HepG2 (cell line): ENCODE measurements around the gene CLUH. TPM values are rescaled to one million over a fixed set of nuclear protein-coding genes. Genes with fewer than 3 reads are reported as not detected.

Source experiments
- ATF5 ChIP-seq: sonication (generic); formaldehyde crosslinking; IDR thresholded peaks from 2 replicates; pipeline ENCODE4 v1.4.0; 2020; ENCODE audit warnings: mild to moderate bottlenecking, low read depth, missing genetic modification reagents
- CCDC6 ChIP-seq: sonication (generic); formaldehyde crosslinking; IDR thresholded peaks from 2 replicates; pipeline ENCODE4 v1.8.1; 2022; ENCODE audit warnings: mild to moderate bottlenecking, missing genetic modification reagents, moderate library complexity
- ELF1 ChIP-seq: sonication (generic); formaldehyde crosslinking; IDR thresholded peaks from 2 replicates; pipeline ENCODE4 v1.4.0; 2020; ENCODE audit warnings: missing genetic modification reagents
- HOXA7 ChIP-seq: sonication (generic); formaldehyde crosslinking; IDR thresholded peaks from 2 replicates; pipeline ENCODE4 v1.8.1; 2022; ENCODE audit warnings: mild to moderate bottlenecking, missing genetic modification reagents, moderate library complexity
- IRF1 ChIP-seq: sonication (generic); formaldehyde crosslinking; IDR thresholded peaks from 2 replicates; pipeline ENCODE4 v1.4.0; 2020; ENCODE audit warnings: low read depth, mild to moderate bottlenecking, missing genetic modification reagents
- KAT8 ChIP-seq: IDR thresholded peaks from 2 replicates; pipeline ENCODE4 v1.6.1; 2016; ENCODE audit warnings: missing genetic modification reagents, missing compliant biosample characterization
- MEF2D ChIP-seq: sonication (generic); formaldehyde crosslinking; IDR thresholded peaks from 2 replicates; pipeline ENCODE4 v1.5.1; 2020; ENCODE audit warnings: mild to moderate bottlenecking, missing genetic modification reagents
- MTA1 ChIP-seq: sonication (generic); formaldehyde crosslinking; IDR thresholded peaks from 2 replicates; pipeline ENCODE4 v1.4.0; 2020; ENCODE audit warnings: missing genetic modification reagents, mild to moderate bottlenecking, borderline replicate concordance
- MXD1 ChIP-seq: sonication (generic); formaldehyde crosslinking; IDR thresholded peaks from 2 replicates; pipeline ENCODE4 v1.4.0; 2020; ENCODE audit warnings: mild to moderate bottlenecking, missing genetic modification reagents
- NCOA1 ChIP-seq: sonication (generic); formaldehyde crosslinking; IDR thresholded peaks from 2 replicates; pipeline ENCODE4 v1.9.0; 2021; ENCODE audit warnings: missing genetic modification reagents
- NFIC ChIP-seq: IDR thresholded peaks from 2 replicates; pipeline ENCODE4 v1.6.1; 2012; ENCODE audit warnings: mild to moderate bottlenecking, low read length, inconsistent platforms
- SETDB1 ChIP-seq: sonication (generic); formaldehyde crosslinking; IDR thresholded peaks from 2 replicates; pipeline ENCODE4 v1.5.1; 2020; ENCODE audit warnings: missing genetic modification reagents, mild to moderate bottlenecking, borderline replicate concordance
- SKIL ChIP-seq: sonication (generic); formaldehyde crosslinking; IDR thresholded peaks from 2 replicates; pipeline ENCODE4 v1.8.0; 2022; ENCODE audit warnings: missing genetic modification reagents, mild to moderate bottlenecking, moderate library complexity, borderline replicate concordance
- ZBTB37 ChIP-seq: sonication (generic); formaldehyde crosslinking; IDR thresholded peaks from 2 replicates; pipeline ENCODE4 v1.4.0; 2020; ENCODE audit warnings: mild to moderate bottlenecking, missing genetic modification reagents
- ZFAT ChIP-seq: sonication (generic); formaldehyde crosslinking; conservative IDR thresholded peaks from 2 replicates; pipeline ENCODE4 v1.8.1; 2023; ENCODE audit warnings: missing genetic modification reagents, inconsistent platforms
- ZFX ChIP-seq: sonication (generic); formaldehyde crosslinking; IDR thresholded peaks from 2 replicates; pipeline ENCODE4 v1.4.0; 2020; ENCODE audit warnings: mild to moderate bottlenecking, low read depth, missing genetic modification reagents, moderate library complexity
- ZHX1 ChIP-seq: sonication (generic); formaldehyde crosslinking; IDR thresholded peaks from 2 replicates; pipeline ENCODE4 v1.8.1; 2022; ENCODE audit warnings: low read depth, mild to moderate bottlenecking, missing genetic modification reagents
- ZNF512 ChIP-seq: sonication (generic); formaldehyde crosslinking; IDR thresholded peaks from 2 replicates; pipeline ENCODE4 v1.4.0; 2020; ENCODE audit warnings: mild to moderate bottlenecking, missing genetic modification reagents
- ZNF562 ChIP-seq: sonication (generic); formaldehyde crosslinking; IDR thresholded peaks from 2 replicates; pipeline ENCODE4 v1.8.0; 2022; ENCODE audit warnings: missing genetic modification reagents, borderline replicate concordance
- ZNF724P ChIP-seq: sonication (generic); formaldehyde crosslinking; IDR thresholded peaks from 2 replicates; pipeline ENCODE4 v1.8.0; 2022; ENCODE audit warnings: missing genetic modification reagents, borderline replicate concordance
- polyA plus RNA-seq, 8 experiments: library from polyadenylated mRNA; depleted of rRNA in 3 of 8; stranded (reverse) in 7 of 8; unstranded in 1 of 8; fragments of >200 nt; fragmentation: Illumina TruSeq in 4 of 8; extraction: Trizol in 4 of 8; gene quantifications; 2 replicates each; pipeline versions ENCODE4 v1.2.1 to v1.2.3, GENCODE V29; 2011 to 2016; ENCODE audit warnings: low read depth in 4 of 8, missing spikeins in 1 of 8, mixed read lengths in 1 of 8; ENCODE audit not compliant: insufficient read depth in 1 of 8
- total RNA-seq, 5 experiments: library from RNA; depleted of rRNA; stranded (reverse); fragments of >200 nt; fragmentation: Illumina TruSeq; extraction: Trizol; gene quantifications; 2 replicates each; pipeline ENCODE4 v1.2.3, GENCODE V29; 2016; ENCODE audit warnings: low read depth in 1 of 5

The CLUH gene
- total and polyA plus RNA-seq, 2 of the 13 experiments (the other 11 are each of a cell fraction or from before 2014, with no cell fraction given) = 30.9 to 60.5 TPM

- TF ChIP-seq MEF2D (peak; percentile 48; the same call in 1 of the 2 replicates), MTA1 (CRISPR knock-in tag) (peak; percentile 66; the same call in 1 of the 2 replicates), HOXA7 (0 out of 2 replicates have a peak, but pooled peaks have one; percentile 73), SETDB1 (no peak), IRF1 (0 out of 2 replicates have a peak, but pooled peaks have one; percentile 89), ZFX (CRISPR knock-in tag) (peak; percentile 72), ELF1 (CRISPR knock-in tag) (no peak), CCDC6 (peak; percentile 98), ZFAT (CRISPR knock-in tag) (peak; percentile 92), ZNF562 (CRISPR knock-in tag) (peak; percentile 55; the same call in 1 of the 2 replicates), ZHX1 (CRISPR knock-in tag) (peak; percentile 89; the same call in 1 of the 2 replicates), ZNF512 (CRISPR knock-in tag) (no peak), SKIL (CRISPR knock-in tag) (peak; percentile 83), ZNF724P (CRISPR knock-in tag) (peak; percentile 98), NCOA1 (CRISPR knock-in tag) (no peak), ZBTB37 (CRISPR knock-in tag) (no peak), MXD1 (CRISPR knock-in tag) (peak; percentile 98), KAT8 (CRISPR knock-in tag) (peak; percentile 78), ATF5 (CRISPR knock-in tag) (peak; percentile 83; the same call in 1 of the 2 replicates), NFIC (no peak)
These were observed 38.2 kb upstream of the CLUH start (continued) for GRCh38 chr17:2749784-2750181.
